Panc1 (cell line): ENCODE results near the gene IFNAR1.

Experiments used
- CTCF ChIP-seq: fragments of 450-650 bp; IDR thresholded peaks from 2 replicates; pipeline ENCODE4 v1.5.1; 2017; ENCODE audit warnings: mild to moderate bottlenecking
- POLR2AphosphoS5 ChIP-seq: IDR thresholded peaks from 2 replicates; pipeline ENCODE4 v1.6.1; 2012; ENCODE audit warnings: mild to moderate bottlenecking, low read depth, low read length, moderate library complexity
- TCF7L2 ChIP-seq: IDR thresholded peaks from 2 replicates; pipeline ENCODE4 v1.6.1; 2011; ENCODE audit warnings: mild to moderate bottlenecking, low read depth, low read length, inconsistent platforms
- TF ChIP-seq, protein P1 (sequence below), 2 experiments: IDR thresholded peaks; 2 replicates each; pipeline ENCODE4 v1.6.1; 2011 to 2012; ENCODE audit warnings: low read depth in 2 of 2, control low read depth in 1 of 2, low read length in 1 of 2, mild to moderate bottlenecking in 1 of 2, moderate library complexity in 1 of 2; ENCODE audit not compliant: insufficient read depth in 1 of 2

DNA sequence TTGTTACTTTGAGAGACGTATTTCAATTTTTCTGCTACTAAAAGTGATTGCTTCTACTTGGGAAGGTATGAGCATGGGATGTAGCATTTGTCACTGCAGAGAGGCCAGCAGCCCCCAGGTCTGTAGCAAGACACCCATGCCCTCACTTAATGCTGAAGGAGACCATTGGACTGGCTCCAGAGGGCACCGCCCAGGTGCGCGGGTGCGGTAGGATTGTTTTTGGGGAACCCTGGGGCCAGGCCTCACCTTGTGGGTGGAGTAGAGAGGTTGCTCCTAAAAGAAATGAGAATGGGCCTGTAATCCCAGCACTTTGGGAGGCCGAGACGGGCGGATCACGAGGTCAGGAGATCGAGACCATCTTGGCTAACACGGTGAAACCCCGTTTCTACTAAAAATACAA is 47.8 kb downstream of the IFNAR1 start:
- TF ChIP-seq, protein P1, sequence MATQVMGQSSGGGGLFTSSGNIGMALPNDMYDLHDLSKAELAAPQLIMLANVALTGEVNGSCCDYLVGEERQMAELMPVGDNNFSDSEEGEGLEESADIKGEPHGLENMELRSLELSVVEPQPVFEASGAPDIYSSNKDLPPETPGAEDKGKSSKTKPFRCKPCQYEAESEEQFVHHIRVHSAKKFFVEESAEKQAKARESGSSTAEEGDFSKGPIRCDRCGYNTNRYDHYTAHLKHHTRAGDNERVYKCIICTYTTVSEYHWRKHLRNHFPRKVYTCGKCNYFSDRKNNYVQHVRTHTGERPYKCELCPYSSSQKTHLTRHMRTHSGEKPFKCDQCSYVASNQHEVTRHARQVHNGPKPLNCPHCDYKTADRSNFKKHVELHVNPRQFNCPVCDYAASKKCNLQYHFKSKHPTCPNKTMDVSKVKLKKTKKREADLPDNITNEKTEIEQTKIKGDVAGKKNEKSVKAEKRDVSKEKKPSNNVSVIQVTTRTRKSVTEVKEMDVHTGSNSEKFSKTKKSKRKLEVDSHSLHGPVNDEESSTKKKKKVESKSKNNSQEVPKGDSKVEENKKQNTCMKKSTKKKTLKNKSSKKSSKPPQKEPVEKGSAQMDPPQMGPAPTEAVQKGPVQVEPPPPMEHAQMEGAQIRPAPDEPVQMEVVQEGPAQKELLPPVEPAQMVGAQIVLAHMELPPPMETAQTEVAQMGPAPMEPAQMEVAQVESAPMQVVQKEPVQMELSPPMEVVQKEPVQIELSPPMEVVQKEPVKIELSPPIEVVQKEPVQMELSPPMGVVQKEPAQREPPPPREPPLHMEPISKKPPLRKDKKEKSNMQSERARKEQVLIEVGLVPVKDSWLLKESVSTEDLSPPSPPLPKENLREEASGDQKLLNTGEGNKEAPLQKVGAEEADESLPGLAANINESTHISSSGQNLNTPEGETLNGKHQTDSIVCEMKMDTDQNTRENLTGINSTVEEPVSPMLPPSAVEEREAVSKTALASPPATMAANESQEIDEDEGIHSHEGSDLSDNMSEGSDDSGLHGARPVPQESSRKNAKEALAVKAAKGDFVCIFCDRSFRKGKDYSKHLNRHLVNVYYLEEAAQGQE (IDR thresholded peaks at IDR 0.05; ENCODE audit: insufficient read depth in 1 of 2, low read depth in 2 of 2, low read length in 1 of 2) = no peak
- no peak for TF ChIP-seq CTCF
- no peak for TF ChIP-seq POLR2AphosphoS5
- no peak for TF ChIP-seq TCF7L2
